T-helper 17 cell (primary cell): ENCODE results near the gene MORN2. TPM values are rescaled to one million over a fixed set of nuclear protein-coding genes. Genes with fewer than 3 reads are reported as not detected.
"Not testable (repeated sequence)": the region's sequence is repeated elsewhere in the genome, so short reads cannot be mapped to it uniquely, and the experiment has no call there.

Source experiments
- ATAC-seq: fragments of 150-1000 bp; cut with Tn5 transposase; 2 replicates; pipeline ENCODE4 v1.10.0; 2021; ENCODE audit warnings: mild to moderate bottlenecking, moderate library complexity
- DNase-seq, 3 donors: peaks; one replicate each; pipeline versions ENCODE4 v3.0.0 to v3.0.0-alpha.2; 2020 to 2021
- H3K9me3 ChIP-seq: one replicate; pipeline ENCODE4 v1.7.0; 2013; ENCODE audit warnings: low read length, mild to moderate bottlenecking; ENCODE audit not compliant: control insufficient read depth, poor library complexity, severe bottlenecking
- H3K27ac Mint-ChIP-seq: one replicate; pipeline ENCODE4 v1.8.0; 2022; ENCODE audit warnings: mild to moderate bottlenecking, moderate library complexity, mixed read lengths
- H3K27me3 Mint-ChIP-seq: one replicate; pipeline ENCODE4 v1.8.0; 2022; ENCODE audit warnings: mixed read lengths
- H3K36me3 Mint-ChIP-seq: one replicate; pipeline ENCODE4 v1.8.0; 2022; ENCODE audit warnings: low read depth, mixed read lengths
- H3K4me1 Mint-ChIP-seq: one replicate; pipeline ENCODE4 v1.8.0; 2022; ENCODE audit warnings: mild to moderate bottlenecking, mixed read lengths
- H3K4me3 Mint-ChIP-seq: one replicate; pipeline ENCODE4 v1.8.0; 2022; ENCODE audit warnings: mild to moderate bottlenecking, moderate library complexity, mixed read lengths
- total RNA-seq, 4 donors: library from RNA in 2 of 4; stranded (reverse) in 2 of 4; gene quantifications; one replicate each; pipeline ENCODE4 v1.2.3 and lab custom pipeline; 2022 to 2026

MORN2 gene
- 1 to 10 TPM; 1.4 to 2.7 TPM for total RNA-seq
- 1.1 to 1.3 reads per million in 2 donors for total RNA-seq (lab: John Stamatoyannopoulos, UW)

GRCh38 chr2:38875576-38876367, at the start of gene MORN2, which contains the start of gene DHX57:
Gene MORN2 (plus strand): TSS chr2:38875976.
Gene DHX57 (minus strand): TSS chr2:38875934. CDS start chr2:38868405, 7,529 bp downstream.
- DNase-seq (peak; percentile 61 to 65 (median 62)), ATAC-seq (peak; percentile 98)
- no peaks in the 10 kb centered on the region for H3K36me3 Mint-ChIP-seq
- no peaks in the 10 kb centered on the region for H3K9me3 ChIP-seq
- H3K4me3 Mint-ChIP-seq, result peak within 1 kb of the TSS; percentile 97
- peak within 1 kb of the TSS; percentile 99 for H3K27ac Mint-ChIP-seq
- H3K27me3 Mint-ChIP-seq, result no peaks in the 10 kb centered on the region
- peaks cover 22% of the 10 kb centered on the region for H3K4me1 Mint-ChIP-seq

- not testable (repeated sequence) for DNase-seq, H3K4me3 Mint-ChIP-seq, H3K9me3 ChIP-seq, H3K27me3 Mint-ChIP-seq, H3K27ac Mint-ChIP-seq, H3K4me1 Mint-ChIP-seq, ATAC-seq
- H3K36me3 Mint-ChIP-seq, result peaks cover 10% of the 10 kb centered on the region
Observed at GRCh38 chr2:38827539-38828145, 48.1 kb upstream of the MORN2 start.

GRCh38 chr2:38828460-38828859, 47.3 kb upstream of the MORN2 start:
- Mint-ChIP-seq H3K4me1 (peaks cover 3% of the 10 kb centered on the region), H3K36me3 (peaks cover 9% of the 10 kb centered on the region), H3K4me3 (no peak overlapping the region), H3K27me3 (no peaks in the 10 kb centered on the region), H3K27ac (no peak overlapping the region)
- H3K9me3 ChIP-seq, result no peaks in the 10 kb centered on the region
- no peak for ATAC-seq
- no peak for DNase-seq

- Mint-ChIP-seq H3K27me3 (no peaks in the 10 kb centered on the region), H3K4me1 (peaks cover 3% of the 10 kb centered on the region), H3K36me3 (peaks cover 7% of the 10 kb centered on the region), H3K4me3 (no peak overlapping the region), H3K27ac (no peak overlapping the region)
- ATAC-seq (no peak), DNase-seq (no peak)
- H3K9me3 ChIP-seq, result no peaks in the 10 kb centered on the region
Observed at GRCh38 chr2:38829971-38830370, 45.8 kb upstream of the MORN2 start.

DNA sequence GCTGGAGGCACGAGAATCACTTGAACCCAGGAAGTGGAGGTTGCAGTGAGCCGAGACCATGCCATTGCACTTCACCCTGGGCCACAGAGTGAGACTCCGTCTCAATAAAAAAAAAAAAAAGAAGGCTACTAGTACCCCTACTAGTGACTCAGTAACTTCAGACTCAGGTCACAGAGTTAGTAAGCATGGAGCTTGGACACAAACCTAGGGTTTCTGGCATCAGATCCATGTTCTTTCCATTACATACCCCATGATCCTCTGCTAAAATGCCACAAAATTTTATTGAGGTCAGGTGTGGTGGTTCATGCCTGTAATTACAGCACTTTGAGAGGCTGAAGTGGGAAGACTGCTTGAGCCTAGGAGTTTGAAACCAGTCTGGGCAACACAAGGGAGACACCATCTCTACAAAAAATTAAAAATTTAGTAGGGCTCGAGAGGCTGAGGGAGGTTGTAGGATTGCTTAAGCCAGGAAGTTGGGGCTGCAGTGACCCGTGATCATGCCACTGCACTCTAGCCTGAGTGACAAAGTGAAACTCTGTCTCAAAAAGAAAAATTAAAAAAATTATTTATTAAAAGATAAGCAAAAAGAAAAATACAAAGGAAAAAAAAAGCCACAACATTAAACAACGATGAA, 45.1 kb upstream of the MORN2 start:
- ATAC-seq (no peak), DNase-seq (no peak)
- H3K27me3 Mint-ChIP-seq, result no peaks in the 10 kb centered on the region

DNA sequence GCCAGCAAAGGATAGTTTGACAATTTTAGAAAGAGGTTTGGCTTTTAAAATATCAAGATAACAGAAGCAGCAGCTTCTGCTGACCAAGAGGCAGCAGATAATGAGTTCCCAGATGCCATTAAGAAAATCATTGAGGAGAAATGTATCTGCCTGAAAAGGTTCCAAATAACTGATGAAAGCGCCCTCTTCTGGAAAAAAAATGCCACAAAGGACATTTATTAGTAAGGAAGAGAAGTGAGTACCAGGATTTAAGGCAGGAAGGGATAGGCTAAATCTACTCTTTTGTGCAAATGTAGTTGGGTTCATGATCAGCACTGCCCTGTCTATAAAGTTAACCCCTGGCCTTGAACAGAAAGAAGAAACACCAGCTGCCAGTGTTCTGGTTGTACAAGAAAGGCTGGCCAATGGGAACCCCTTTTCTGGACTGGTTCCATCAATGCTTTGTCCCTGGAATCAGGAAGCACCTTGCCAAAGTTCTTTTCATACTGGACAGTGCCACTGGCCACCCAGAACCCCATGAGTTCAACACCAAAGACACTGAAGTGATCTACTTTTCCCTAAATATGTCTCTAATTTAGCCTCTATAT, 40.7 kb upstream of the MORN2 start:
- no peak overlapping the region for H3K4me3 Mint-ChIP-seq
- peaks cover 10% of the 10 kb centered on the region for H3K36me3 Mint-ChIP-seq
- peaks cover 3% of the 10 kb centered on the region for H3K4me1 Mint-ChIP-seq
- H3K9me3 ChIP-seq, result no peaks in the 10 kb centered on the region
- H3K27ac Mint-ChIP-seq, result no peak overlapping the region
- H3K27me3 Mint-ChIP-seq, result no peaks in the 10 kb centered on the region
- ATAC-seq (no peak), DNase-seq (no peak)

More for the DNA sequence above, 45.1 kb upstream of the MORN2 start:
- Mint-ChIP-seq H3K36me3 (peaks cover 8% of the 10 kb centered on the region), H3K4me1 (peaks cover 3% of the 10 kb centered on the region), H3K4me3 (no peak overlapping the region), H3K27ac (no peak overlapping the region)
- H3K9me3 ChIP-seq, result no peaks in the 10 kb centered on the region

GRCh38 chr2:38835990-38836389, 39.8 kb upstream of the MORN2 start:
- H3K27ac Mint-ChIP-seq, result no peak overlapping the region
- peaks cover 10% of the 10 kb centered on the region for H3K36me3 Mint-ChIP-seq
- DNase-seq, result no peak
- H3K4me1 Mint-ChIP-seq, result peaks cover 3% of the 10 kb centered on the region
- H3K4me3 Mint-ChIP-seq, result no peak overlapping the region
- no peaks in the 10 kb centered on the region for H3K27me3 Mint-ChIP-seq
- H3K9me3 ChIP-seq, result no peaks in the 10 kb centered on the region
- ATAC-seq, result peak; percentile 63

DNA sequence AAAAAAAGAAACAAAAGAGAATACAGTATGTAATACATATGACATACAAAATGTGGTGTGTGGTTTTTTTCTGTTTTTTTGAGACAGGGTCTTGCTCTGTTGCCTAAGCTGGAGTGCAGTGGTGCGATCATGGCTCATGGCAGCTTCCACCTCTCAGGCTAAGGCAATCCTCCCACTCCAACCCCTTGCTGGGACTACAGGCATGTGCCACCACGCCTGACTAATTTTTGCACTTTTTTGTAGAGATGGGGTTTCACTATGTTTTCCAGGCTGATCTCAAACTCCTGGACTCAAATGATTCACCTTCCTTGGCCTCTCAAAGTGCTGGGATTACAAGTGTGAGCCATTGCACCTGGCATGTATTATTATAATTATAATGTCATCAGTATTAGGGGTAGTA, 39.0 kb upstream of the MORN2 start:
- Mint-ChIP-seq H3K36me3 (peaks cover 10% of the 10 kb centered on the region), H3K27ac (no peak overlapping the region), H3K4me3 (no peak overlapping the region), H3K27me3 (no peaks in the 10 kb centered on the region), H3K4me1 (peaks cover 3% of the 10 kb centered on the region)
- no peak for ATAC-seq
- no peaks in the 10 kb centered on the region for H3K9me3 ChIP-seq
- no peak for DNase-seq

GRCh38 chr2:38850045-38850444, 25.7 kb upstream of the MORN2 start:
- Mint-ChIP-seq H3K4me3 (no peak overlapping the region), H3K36me3 (peaks cover 14% of the 10 kb centered on the region), H3K27ac (no peak overlapping the region), H3K27me3 (no peaks in the 10 kb centered on the region), H3K4me1 (peaks cover 4% of the 10 kb centered on the region)
- DNase-seq, result no peak
- no peak for ATAC-seq
- H3K9me3 ChIP-seq, result no peaks in the 10 kb centered on the region

DNA sequence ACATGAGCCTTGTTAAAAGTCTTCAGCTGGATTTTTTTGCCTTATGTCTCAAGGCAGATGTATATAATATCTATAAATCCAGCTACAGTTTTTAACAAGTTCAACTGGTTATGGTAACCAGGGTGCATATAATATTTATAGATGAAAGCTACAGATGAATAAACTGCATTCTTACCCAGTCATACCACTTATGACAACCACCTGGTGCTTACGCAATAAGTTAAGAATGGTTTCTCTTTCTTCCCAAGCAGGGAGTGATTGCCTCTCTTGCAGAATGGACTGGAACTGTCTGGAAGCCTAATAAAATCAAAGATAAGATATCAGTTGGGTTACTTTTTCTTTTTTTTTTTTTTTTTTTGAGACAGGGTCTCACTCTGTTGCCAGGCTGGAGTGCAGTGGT, 19.6 kb upstream of the MORN2 start:
- ATAC-seq (no peak), DNase-seq (no peak)
- Mint-ChIP-seq H3K36me3 (peaks cover 10% of the 10 kb centered on the region), H3K27me3 (no peaks in the 10 kb centered on the region), H3K4me3 (no peak overlapping the region), H3K27ac (no peak overlapping the region), H3K4me1 (peaks cover 2% of the 10 kb centered on the region)
- no peaks in the 10 kb centered on the region for H3K9me3 ChIP-seq

DNA sequence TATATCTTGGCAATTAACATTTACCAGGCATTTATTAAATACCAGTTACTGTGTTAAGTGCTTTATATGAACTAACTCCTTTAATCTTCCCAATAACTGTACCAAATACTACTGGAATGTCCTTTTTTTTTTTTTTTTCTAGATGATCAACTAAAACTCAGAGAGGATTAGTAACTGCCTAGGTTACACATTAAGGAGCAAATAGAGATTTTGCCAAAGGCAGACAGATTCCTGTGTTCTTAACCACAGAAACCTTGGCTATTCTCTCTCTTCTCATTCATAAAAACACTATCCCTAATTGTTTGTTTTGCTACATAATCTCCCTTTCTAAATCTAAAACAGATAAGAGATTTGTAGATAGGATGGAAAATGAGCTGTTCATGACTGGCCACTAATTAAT, 13.3 kb upstream of the MORN2 start:
- ATAC-seq (no peak), DNase-seq (no peak)
- H3K4me3 Mint-ChIP-seq, result no peak overlapping the region
- H3K27me3 Mint-ChIP-seq, result no peaks in the 10 kb centered on the region
- peaks cover 8% of the 10 kb centered on the region for H3K36me3 Mint-ChIP-seq
- H3K27ac Mint-ChIP-seq, result no peak overlapping the region
- peaks cover 15% of the 10 kb centered on the region for H3K4me1 Mint-ChIP-seq
- H3K9me3 ChIP-seq, result no peaks in the 10 kb centered on the region

- H3K4me1 Mint-ChIP-seq, result peaks cover 15% of the 10 kb centered on the region
- H3K27ac Mint-ChIP-seq, result peak overlapping the region; percentile 14
- no peaks in the 10 kb centered on the region for H3K27me3 Mint-ChIP-seq
- DNase-seq, result no peak
- H3K36me3 Mint-ChIP-seq, result peaks cover 8% of the 10 kb centered on the region
- no peaks in the 10 kb centered on the region for H3K9me3 ChIP-seq
- peak; percentile 59 for ATAC-seq
- no peak overlapping the region for H3K4me3 Mint-ChIP-seq
Observed at GRCh38 chr2:38863061-38863695, 12.6 kb upstream of the MORN2 start.
